OCI-LY7 (cell line): ENCODE data around the gene SMG1. TPM values are rescaled to one million over a fixed set of nuclear protein-coding genes. Genes with fewer than 3 reads are reported as not detected.

ENCODE experiments used
- BruUV-seq: library from RNA; stranded (reverse); fragments of 400-500 nt; replicated peaks from 2 replicates; lab custom pipeline; 2021; lab: Mats Ljungman, UMichigan
- CTCF ChIA-PET: fragments of 300-600 bp; sonication (Branson Sonifier 250); formaldehyde crosslinking; loops from one replicate; lab custom pipeline; 2022; ENCODE audit warnings: antibody characterized with exemption; ENCODE audit not compliant: unreplicated experiment; lab: Charles Lee
- POLR2A ChIA-PET: fragments of 300-600 bp; sonication (Branson Sonifier 250); formaldehyde crosslinking; loops from one replicate; lab custom pipeline; 2022; ENCODE audit warnings: antibody characterized with exemption; lab: Charles Lee
- DNase-seq: peaks from one replicate; pipeline ENCODE4 v3.0.0-alpha.2; 2015; ENCODE audit warnings: low spot score
- H2AFZ ChIP-seq: fragments of 200-600 bp; sonication (generic), shearing (Covaris generic); 2 replicates; pipeline ENCODE4 v1.6.1; 2014; ENCODE audit warnings: mild to moderate bottlenecking, antibody characterized with exemption, low read length, moderate library complexity
- H3K27ac ChIP-seq: fragments of 200-600 bp; sonication (generic); 2 replicates; pipeline ENCODE4 v1.5.1; 2014; ENCODE audit warnings: mixed run types, low read depth, mild to moderate bottlenecking, moderate library complexity, low read length, inconsistent platforms; ENCODE audit not compliant: poor library complexity, severe bottlenecking
- H3K36me3 ChIP-seq: fragments of 200-600 bp; sonication (generic); 2 replicates; pipeline ENCODE4 v1.6.1; 2014; ENCODE audit warnings: mild to moderate bottlenecking, antibody characterized with exemption, low read length, moderate library complexity, mixed read lengths; ENCODE audit not compliant: insufficient read depth
- H3K4me1 ChIP-seq: fragments of 200-600 bp; sonication (generic); 2 replicates; pipeline ENCODE4 v1.5.1; 2014; ENCODE audit warnings: mild to moderate bottlenecking, low read length; ENCODE audit not compliant: insufficient read depth, poor library complexity, severe bottlenecking
- H3K4me2 ChIP-seq: fragments of 200-600 bp; sonication (generic); 2 replicates; pipeline ENCODE4 v1.6.1; 2014; ENCODE audit warnings: mild to moderate bottlenecking, low read length
- H3K4me3 ChIP-seq: fragments of 200-600 bp; sonication (generic); 2 replicates; pipeline ENCODE4 v1.5.1; 2014; ENCODE audit warnings: mild to moderate bottlenecking, low read depth, low read length; ENCODE audit not compliant: poor library complexity, severe bottlenecking
- H3K79me2 ChIP-seq: fragments of 200-600 bp; sonication (generic); 2 replicates; pipeline ENCODE4 v1.6.1; 2016; ENCODE audit warnings: low read depth, mild to moderate bottlenecking, low read length, moderate library complexity, mixed read lengths; ENCODE audit not compliant: insufficient read depth
- H3K9me2 ChIP-seq: fragments of 200-600 bp; sonication (generic); 2 replicates; pipeline ENCODE4 v1.6.1; 2016; ENCODE audit warnings: mild to moderate bottlenecking, low read length, mixed read lengths; ENCODE audit not compliant: insufficient read depth
- H3K9me3 ChIP-seq: fragments of 200-600 bp; sonication (generic); 2 replicates; pipeline ENCODE4 v1.6.1; 2014; ENCODE audit warnings: mild to moderate bottlenecking, mixed run types, low read length, mixed read lengths
- H4K20me1 ChIP-seq: fragments of 200-600 bp; sonication (generic); 2 replicates; pipeline ENCODE4 v1.6.1; 2014; ENCODE audit warnings: mild to moderate bottlenecking, antibody characterized with exemption, low read length, moderate library complexity, mixed read lengths; ENCODE audit not compliant: insufficient read depth
- CTCF ChIP-seq: fragments of 200-600 bp; sonication (generic); conservative IDR thresholded peaks from 2 replicates; pipeline ENCODE4 v1.5.1; 2014; ENCODE audit warnings: mild to moderate bottlenecking, antibody characterized with exemption, low read length, moderate library complexity, mixed read lengths
- EZH2phosphoT487 ChIP-seq: fragments of 200-600 bp; sonication (generic); IDR thresholded peaks from 2 replicates; pipeline ENCODE4 v1.6.1; 2018; ENCODE audit warnings: low read depth, borderline replicate concordance, mild to moderate bottlenecking, mixed run types, antibody characterized with exemption, low read length, moderate library complexity, mixed read lengths
- intact Hi-C: fragments of 100-400 bp; cut with micrococcal nuclease; formaldehyde crosslinking; loops from one replicate; pipeline ENCODE4 v1.10.0; 2022; ENCODE audit not compliant: unreplicated experiment
- total RNA-seq, 2 experiments: library from RNA; depleted of rRNA in 1 of 2; stranded (reverse); fragments of >200 nt in 1 of 2; shearing (Covaris generic) in 1 of 2; gene quantifications; 2 replicates each; pipeline ENCODE4 v1.2.3, GENCODE V29; 2014 to 2022

Gene SMG1
- total RNA-seq, 2 experiments from 2014 or later, result 106 to 199 TPM

DNA sequence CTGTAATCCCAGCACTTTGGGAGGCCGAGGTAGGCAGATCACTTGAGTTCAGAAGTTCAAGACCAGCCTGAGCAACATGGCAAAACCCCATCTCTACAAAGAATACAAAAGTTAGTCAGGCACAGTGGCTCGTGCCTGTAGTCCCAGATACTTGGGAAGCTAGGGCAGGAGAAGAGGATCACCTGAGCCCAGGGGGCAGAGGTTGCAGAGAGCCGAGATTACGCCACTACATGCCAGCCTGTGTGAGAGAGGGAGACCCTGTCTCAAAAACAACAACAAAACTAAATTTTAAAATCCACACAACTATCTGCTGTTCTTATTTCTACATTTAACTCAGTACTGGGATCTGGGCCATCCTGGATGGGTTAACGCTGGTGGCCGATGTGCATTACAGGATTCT is 83.6 kb downstream of the SMG1 start:
- Histone ChIP-seq H3K36me3 (peaks cover 93% of the 10 kb centered on the region), H3K79me2 (no peaks in the 10 kb centered on the region), H2AFZ (no peak overlapping the region), H3K9me2 (no peaks in the 10 kb centered on the region), H3K9me3 (no peaks in the 10 kb centered on the region), H3K4me3 (no peak overlapping the region), H3K4me2 (no peak overlapping the region), H4K20me1 (no peaks in the 10 kb centered on the region), H3K4me1 (no peaks in the 10 kb centered on the region), H3K27ac (no peak overlapping the region)
- no peak for DNase-seq
- no TSS peak for BruUV-seq
- POLR2A ChIA-PET, result no interaction called here
- intact Hi-C loops, result loop anchor here (5.0 to 10.0 kb wide), 2 partner anchors 35 to 52 kb away; no protein-coding TSS in a partner anchor
- CTCF ChIA-PET, result no interaction called here
- no peak for TF ChIP-seq EZH2phosphoT487
- TF ChIP-seq CTCF, result no peak

DNA sequence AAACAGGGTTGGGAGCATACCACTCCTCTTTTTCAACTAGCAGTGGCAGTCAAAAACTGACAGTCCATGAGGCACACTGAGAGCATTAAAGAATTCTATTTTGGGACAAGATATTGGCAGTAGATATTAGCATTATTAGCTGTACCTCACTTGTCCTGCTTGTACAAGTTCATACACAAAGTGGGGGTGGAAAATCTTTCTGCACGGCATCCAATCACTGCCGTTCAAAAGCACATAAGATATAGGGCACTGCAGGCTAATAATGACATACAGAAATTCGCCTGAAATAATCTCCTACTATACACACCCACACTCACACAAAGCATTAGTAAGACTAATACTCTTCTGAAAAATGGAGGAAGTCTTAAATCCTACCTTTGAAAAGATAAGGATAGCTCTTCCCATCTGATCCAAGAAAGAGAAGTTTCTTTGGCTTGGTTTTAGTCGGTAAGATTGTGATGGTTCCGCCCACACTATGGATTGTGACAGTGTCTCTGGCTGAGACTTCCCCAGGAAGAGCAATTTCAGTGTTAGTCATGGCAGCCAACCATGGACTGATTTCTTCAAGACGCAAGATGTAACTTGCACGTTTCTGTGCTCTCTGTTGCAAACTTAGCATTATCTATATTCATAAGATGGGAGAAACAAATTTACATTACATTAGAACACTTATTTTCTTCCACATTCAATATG is 84.2 kb downstream of the SMG1 start:
- DNase-seq, result no peak
- no TSS peak for BruUV-seq
- Histone ChIP-seq H3K36me3 (peaks cover 93% of the 10 kb centered on the region), H3K9me3 (no peaks in the 10 kb centered on the region), H3K27ac (no peak overlapping the region), H3K4me2 (no peak overlapping the region), H3K4me1 (no peaks in the 10 kb centered on the region), H2AFZ (no peak overlapping the region), H4K20me1 (no peaks in the 10 kb centered on the region), H3K79me2 (no peaks in the 10 kb centered on the region), H3K9me2 (no peaks in the 10 kb centered on the region), H3K4me3 (no peak overlapping the region)
- ChIA-PET POLR2A (interaction anchor here (0.7 kb wide), 1 partner anchor 15 kb away, joined by 3 read pairs; no protein-coding TSS in a partner anchor), CTCF (no interaction called here)
- intact Hi-C loops, result loop anchor here (5.0 to 10.0 kb wide), 2 partner anchors 35 to 53 kb away; no protein-coding TSS in a partner anchor
- no peak for TF ChIP-seq EZH2phosphoT487
- TF ChIP-seq CTCF, result no peak

- no peaks in the 10 kb centered on the region for H3K9me3 ChIP-seq
- no peaks in the 10 kb centered on the region for H3K4me1 ChIP-seq
- H3K36me3 ChIP-seq, result peaks cover 93% of the 10 kb centered on the region
- no peaks in the 10 kb centered on the region for H3K79me2 ChIP-seq
- ChIA-PET CTCF (no interaction called here), POLR2A (no interaction called here)
- TF ChIP-seq EZH2phosphoT487 (no peak), CTCF (no peak)
- no peak overlapping the region for H3K27ac ChIP-seq
- H3K4me2 ChIP-seq, result no peak overlapping the region
- no peaks in the 10 kb centered on the region for H3K9me2 ChIP-seq
- no peaks in the 10 kb centered on the region; the same call in 1 of the 2 replicates for H4K20me1 ChIP-seq
- BruUV-seq, result no TSS peak
- H2AFZ ChIP-seq, result no peak overlapping the region
- no peak overlapping the region for H3K4me3 ChIP-seq
- no peak for DNase-seq
- intact Hi-C loops, result no loop called here
Observed at GRCh38 chr16:18839555-18839954, 86.7 kb downstream of the SMG1 start.
